ENCODE results near the gene NDFIP1.

Gene NDFIP1

GRCh38 chr5:142091922-142092321 lies 16.7 kb upstream of the NDFIP1 start:
- no peak for DNase-seq (ENCODE audit: low read depth)
- no peak for TF ChIP-seq CTCF (IDR thresholded peaks at IDR 0.05; ENCODE audit: low read depth, low read length, missing control alignments)
- H3K4me3 ChIP-seq (ENCODE audit: low read depth, low read length), result no peak overlapping the region

GRCh38 chr5:142095035-142095434 lies 13.5 kb upstream of the NDFIP1 start:
- H3K4me3 ChIP-seq (ENCODE audit: low read depth, low read length), result no peak overlapping the region
- TF ChIP-seq CTCF (IDR thresholded peaks at IDR 0.05; ENCODE audit: low read depth, low read length, missing control alignments), result no peak
- DNase-seq (ENCODE audit: low read depth), result no peak

- no peak for DNase-seq (ENCODE audit: low read depth)
- no peak overlapping the region for H3K4me3 ChIP-seq (ENCODE audit: low read depth, low read length)
Measured at GRCh38 chr5:142095651-142096330, 12.8 kb upstream of the NDFIP1 start.

GRCh38 chr5:142096382-142096781 lies 12.2 kb upstream of the NDFIP1 start:
- DNase-seq (ENCODE audit: low read depth), result no peak
- TF ChIP-seq CTCF (IDR thresholded peaks at IDR 0.05; ENCODE audit: low read depth, low read length, missing control alignments), result no peak
- H3K4me3 ChIP-seq (ENCODE audit: low read depth, low read length), result no peak overlapping the region

More at GRCh38 chr5:142095651-142096330, 12.8 kb upstream of the NDFIP1 start:
- TF ChIP-seq CTCF (IDR thresholded peaks at IDR 0.05; ENCODE audit: low read depth, low read length, missing control alignments), result no peak

GRCh38 chr5:142097681-142098080 lies 10.9 kb upstream of the NDFIP1 start:
- no peak overlapping the region for H3K4me3 ChIP-seq (ENCODE audit: low read depth, low read length)
- no peak for DNase-seq (ENCODE audit: low read depth)
- no peak for TF ChIP-seq CTCF (IDR thresholded peaks at IDR 0.05; ENCODE audit: low read depth, low read length, missing control alignments)

- no peak for DNase-seq (ENCODE audit: low read depth)
- TF ChIP-seq CTCF (IDR thresholded peaks at IDR 0.05; ENCODE audit: low read depth, low read length, missing control alignments), result no peak
- no peak overlapping the region for H3K4me3 ChIP-seq (ENCODE audit: low read depth, low read length)
Measured at GRCh38 chr5:142098275-142098674, 10.3 kb upstream of the NDFIP1 start.

GRCh38 chr5:142098931-142099330 lies 9.6 kb upstream of the NDFIP1 start:
- DNase-seq (ENCODE audit: low read depth), result no peak
- no peak for TF ChIP-seq CTCF (IDR thresholded peaks at IDR 0.05; ENCODE audit: low read depth, low read length, missing control alignments)
- no peak overlapping the region for H3K4me3 ChIP-seq (ENCODE audit: low read depth, low read length)

Measured in GM12864 (cell line).